Measurements from ENCODE around the gene IBTK.
"Not testable (repeated sequence)": the region's sequence is repeated elsewhere in the genome, so short reads cannot be mapped to it uniquely, and the experiment has no call there.

Gene IBTK

DNA sequence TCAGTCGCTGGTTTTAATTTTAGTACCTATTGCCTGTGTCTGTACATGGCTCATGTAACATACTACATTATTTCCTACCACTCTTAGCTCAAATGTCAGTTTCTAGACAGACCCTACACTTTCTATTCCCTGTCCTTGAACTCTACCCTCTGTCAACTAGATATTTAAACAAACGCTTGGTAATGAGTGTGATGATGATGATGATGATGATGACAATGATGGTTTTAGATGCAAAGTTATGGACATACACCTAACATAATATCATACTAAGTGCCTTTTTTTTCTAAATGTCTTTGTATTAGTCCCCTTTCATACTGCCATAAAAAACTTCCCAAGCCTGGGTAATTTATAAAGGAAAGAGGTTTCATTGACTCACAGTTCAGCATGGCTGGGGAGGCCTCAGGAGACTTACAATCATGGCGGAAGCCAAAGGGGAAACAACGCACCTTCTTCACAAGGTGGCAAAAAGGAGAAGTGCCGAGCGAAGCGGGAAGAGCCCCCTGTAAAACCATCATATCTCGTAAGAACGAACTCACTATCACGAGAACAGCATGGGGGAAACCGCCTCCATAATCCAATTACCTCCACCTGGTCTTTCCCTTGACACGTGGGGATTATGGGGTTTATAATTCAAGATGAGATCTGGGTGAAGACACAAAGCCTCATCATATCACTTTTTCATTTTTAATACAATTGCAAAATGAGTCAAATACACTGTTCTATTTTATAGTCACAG, 87.1 kb downstream of the IBTK start:
- Histone ChIP-seq H3K4me1 (ENCODE audit: insufficient read depth, low read length, severe bottlenecking) (no peaks in the 10 kb centered on the region), H3K9ac (ENCODE audit: low read length) (no peak overlapping the region), H4K20me1 (ENCODE audit: insufficient read depth, low read length) (no peaks in the 10 kb centered on the region), H3K4me3 (ENCODE audit: low read depth, low read length, poor library complexity, severe bottlenecking) (no peak overlapping the region), H3K79me2 (ENCODE audit: insufficient read depth, low read length) (no peaks in the 10 kb centered on the region), H3K4me2 (ENCODE audit: low read length) (no peak overlapping the region), H3K27ac (ENCODE audit: low read depth, low read length, poor library complexity, severe bottlenecking) (no peak overlapping the region), H2AFZ (ENCODE audit: low read length) (no peak overlapping the region), H3K27me3 (ENCODE audit: insufficient read depth, low read length) (no peaks in the 10 kb centered on the region), H3F3A (ENCODE audit: insufficient read depth, low read length) (no peaks in the 10 kb centered on the region), H3K9me3 (ENCODE audit: low read length) (no peaks in the 10 kb centered on the region), H3K36me3 (ENCODE audit: insufficient read depth, low read length) (no peaks in the 10 kb centered on the region), H3K9me2 (ENCODE audit: low read depth, low read length) (no peaks in the 10 kb centered on the region)
- TF ChIP-seq, protein P1, sequence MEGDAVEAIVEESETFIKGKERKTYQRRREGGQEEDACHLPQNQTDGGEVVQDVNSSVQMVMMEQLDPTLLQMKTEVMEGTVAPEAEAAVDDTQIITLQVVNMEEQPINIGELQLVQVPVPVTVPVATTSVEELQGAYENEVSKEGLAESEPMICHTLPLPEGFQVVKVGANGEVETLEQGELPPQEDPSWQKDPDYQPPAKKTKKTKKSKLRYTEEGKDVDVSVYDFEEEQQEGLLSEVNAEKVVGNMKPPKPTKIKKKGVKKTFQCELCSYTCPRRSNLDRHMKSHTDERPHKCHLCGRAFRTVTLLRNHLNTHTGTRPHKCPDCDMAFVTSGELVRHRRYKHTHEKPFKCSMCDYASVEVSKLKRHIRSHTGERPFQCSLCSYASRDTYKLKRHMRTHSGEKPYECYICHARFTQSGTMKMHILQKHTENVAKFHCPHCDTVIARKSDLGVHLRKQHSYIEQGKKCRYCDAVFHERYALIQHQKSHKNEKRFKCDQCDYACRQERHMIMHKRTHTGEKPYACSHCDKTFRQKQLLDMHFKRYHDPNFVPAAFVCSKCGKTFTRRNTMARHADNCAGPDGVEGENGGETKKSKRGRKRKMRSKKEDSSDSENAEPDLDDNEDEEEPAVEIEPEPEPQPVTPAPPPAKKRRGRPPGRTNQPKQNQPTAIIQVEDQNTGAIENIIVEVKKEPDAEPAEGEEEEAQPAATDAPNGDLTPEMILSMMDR (IDR thresholded peaks at IDR 0.05; ENCODE audit: low read length), result no peak
- no peak for TF ChIP-seq EZH2 (IDR thresholded peaks at IDR 0.05; ENCODE audit: borderline replicate concordance, low read length)

DNA sequence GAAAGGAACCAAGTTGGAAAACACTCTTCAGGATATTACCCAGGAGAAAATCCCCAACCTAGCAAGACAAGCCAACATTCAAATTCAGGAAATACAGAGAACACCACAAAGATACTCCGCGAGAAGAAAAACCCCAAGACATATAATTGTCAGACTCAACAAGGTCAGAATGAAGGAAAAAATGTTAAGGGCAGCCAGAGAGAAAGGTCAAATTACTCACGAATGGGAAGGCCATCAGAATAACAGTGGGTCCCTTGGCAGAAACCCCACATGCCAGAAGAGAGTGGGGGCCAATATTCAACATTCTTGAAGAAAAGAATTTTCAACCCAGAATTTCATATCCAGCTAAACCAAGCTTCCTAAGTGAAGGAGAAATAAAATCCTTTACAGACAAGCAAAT, 94.8 kb downstream of the IBTK start:
- H3K27me3 ChIP-seq (ENCODE audit: insufficient read depth, low read length); H3K27ac ChIP-seq (ENCODE audit: low read depth, low read length, poor library complexity, severe bottlenecking); H3K4me2 ChIP-seq (ENCODE audit: low read length); H3K79me2 ChIP-seq (ENCODE audit: insufficient read depth, low read length); H4K20me1 ChIP-seq (ENCODE audit: insufficient read depth, low read length); H3F3A ChIP-seq (ENCODE audit: insufficient read depth, low read length); H3K9me3 ChIP-seq (ENCODE audit: low read length); H3K4me3 ChIP-seq (ENCODE audit: low read depth, low read length, poor library complexity, severe bottlenecking); H3K36me3 ChIP-seq (ENCODE audit: insufficient read depth, low read length); H2AFZ ChIP-seq (ENCODE audit: low read length); H3K9ac ChIP-seq (ENCODE audit: low read length); H3K4me1 ChIP-seq (ENCODE audit: insufficient read depth, low read length, severe bottlenecking); H3K9me2 ChIP-seq (ENCODE audit: low read depth, low read length): not testable (repeated sequence)

DNA sequence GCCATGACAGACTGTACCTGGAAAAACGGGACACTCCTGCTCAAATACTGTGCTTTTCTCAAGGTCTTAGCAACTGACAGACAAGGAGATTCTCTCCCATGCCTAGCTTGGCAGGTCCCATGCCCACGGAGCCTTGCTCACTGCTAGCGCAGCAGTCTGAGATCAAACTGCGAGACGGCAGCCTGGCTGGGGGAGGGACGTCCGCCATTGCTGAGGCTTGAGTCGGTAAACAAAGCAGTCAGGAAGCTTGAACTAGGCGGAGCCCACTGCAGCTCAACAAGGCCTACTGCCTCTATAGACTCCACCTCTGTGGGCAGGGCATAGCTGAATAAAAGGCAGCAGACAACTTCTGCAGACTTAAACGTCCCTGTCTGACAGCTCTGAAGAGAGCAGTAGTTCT, 96.4 kb downstream of the IBTK start:
- not testable (repeated sequence) for H3K9me2 ChIP-seq (ENCODE audit: low read depth, low read length); H3K4me2 ChIP-seq (ENCODE audit: low read length); H3K27ac ChIP-seq (ENCODE audit: low read depth, low read length, poor library complexity, severe bottlenecking); H3K36me3 ChIP-seq (ENCODE audit: insufficient read depth, low read length); H3K27me3 ChIP-seq (ENCODE audit: insufficient read depth, low read length); H2AFZ ChIP-seq (ENCODE audit: low read length); H3K79me2 ChIP-seq (ENCODE audit: insufficient read depth, low read length); H4K20me1 ChIP-seq (ENCODE audit: insufficient read depth, low read length); H3K9ac ChIP-seq (ENCODE audit: low read length); H3K4me1 ChIP-seq (ENCODE audit: insufficient read depth, low read length, severe bottlenecking); H3K9me3 ChIP-seq (ENCODE audit: low read length); H3F3A ChIP-seq (ENCODE audit: insufficient read depth, low read length); H3K4me3 ChIP-seq (ENCODE audit: low read depth, low read length, poor library complexity, severe bottlenecking)

DNA sequence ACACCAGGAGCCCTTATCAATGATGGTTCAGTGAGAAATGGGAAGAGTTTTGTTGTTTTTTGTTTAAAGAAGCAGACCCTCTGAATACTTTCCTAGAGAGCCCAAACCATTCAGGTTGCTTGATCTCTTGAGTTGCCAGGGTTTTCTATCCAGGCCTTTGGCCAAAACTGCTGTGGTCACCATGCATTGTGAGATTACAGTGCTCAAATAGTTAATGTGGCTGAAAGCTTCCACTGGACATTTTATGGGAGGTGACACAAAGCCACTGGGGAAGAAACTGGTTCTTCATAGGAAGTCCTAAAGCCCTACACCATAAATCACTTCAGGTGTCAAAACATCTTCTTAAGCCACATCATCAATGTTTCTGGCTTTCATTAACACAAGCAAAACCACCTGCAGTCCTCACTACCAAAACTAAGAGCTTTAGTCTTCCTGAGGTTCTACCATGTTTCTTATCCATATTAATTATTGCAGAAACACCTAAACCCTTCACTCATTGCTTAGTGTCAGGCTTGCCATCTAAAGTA, 101.6 kb downstream of the IBTK start:
- Histone ChIP-seq H3K9ac (ENCODE audit: low read length) (no peak overlapping the region), H3K27me3 (ENCODE audit: insufficient read depth, low read length) (no peaks in the 10 kb centered on the region), H3K9me2 (ENCODE audit: low read depth, low read length) (no peaks in the 10 kb centered on the region), H2AFZ (ENCODE audit: low read length) (no peak overlapping the region), H4K20me1 (ENCODE audit: insufficient read depth, low read length) (no peaks in the 10 kb centered on the region), H3K9me3 (ENCODE audit: low read length) (no peaks in the 10 kb centered on the region), H3F3A (ENCODE audit: insufficient read depth, low read length) (no peaks in the 10 kb centered on the region), H3K79me2 (ENCODE audit: insufficient read depth, low read length) (no peaks in the 10 kb centered on the region), H3K4me1 (ENCODE audit: insufficient read depth, low read length, severe bottlenecking) (no peaks in the 10 kb centered on the region), H3K4me2 (ENCODE audit: low read length) (no peak overlapping the region), H3K27ac (ENCODE audit: low read depth, low read length, poor library complexity, severe bottlenecking) (no peak overlapping the region), H3K4me3 (ENCODE audit: low read depth, low read length, poor library complexity, severe bottlenecking) (no peak overlapping the region), H3K36me3 (ENCODE audit: insufficient read depth, low read length) (no peaks in the 10 kb centered on the region)
- TF ChIP-seq EZH2 (IDR thresholded peaks at IDR 0.05; ENCODE audit: borderline replicate concordance, low read length), result no peak
- TF ChIP-seq, protein P1 (IDR thresholded peaks at IDR 0.05; ENCODE audit: low read length), result no peak

Data from OCI-LY1 (cell line).